CD4-positive, alpha-beta T cell treated with Interferon alpha-2 for 1 hour (primary cell): ENCODE measurements around the gene SCAI.
"Not testable (repeated sequence)": the region's sequence is repeated elsewhere in the genome, so short reads cannot be mapped to it uniquely, and the experiment has no call there.

ENCODE experiments used
- DNase-seq, 2 donors: peaks; one replicate each; pipeline ENCODE4 v3.0.0-alpha.2; 2020 to 2022

The SCAI gene

GRCh38 chr9:125143377-125144090 is at the start of gene SCAI:
Gene SCAI (minus strand): TSS chr9:125143528. CDS start chr9:125143437, 91 bp downstream.
- DNase-seq: peak; percentile 99

GRCh38 chr9:125190361-125190801 is 47.1 kb upstream of the SCAI start:
- DNase-seq: peak in 1 of 2 donors; percentile 21

GRCh38 chr9:125189361-125190289 is 46.3 kb upstream of the SCAI start, which contains the start of gene PPP6C:
Gene PPP6C (minus strand): TSS chr9:125189803. CDS start chr9:125189718, 85 bp downstream.
- peak; percentile 97 for DNase-seq

GRCh38 chr9:125189011-125189360 is 45.7 kb upstream of the SCAI start:
- DNase-seq: peak; percentile 21 to 39

- DNase-seq: no peak
Measured at GRCh38 chr9:125183561-125183960, 40.2 kb upstream of the SCAI start.

- no peak for DNase-seq
Measured at GRCh38 chr9:125183054-125183453, 39.7 kb upstream of the SCAI start.

- DNase-seq: not testable (repeated sequence)
Measured at GRCh38 chr9:125181756-125182155, 38.4 kb upstream of the SCAI start.

GRCh38 chr9:125180876-125181275 is 37.5 kb upstream of the SCAI start:
- no peak for DNase-seq

- DNase-seq: not testable (repeated sequence)
Measured at GRCh38 chr9:125179776-125180175, 36.4 kb upstream of the SCAI start.

GRCh38 chr9:125177888-125178287 is 34.6 kb upstream of the SCAI start:
- DNase-seq: no peak

- DNase-seq: no peak
Measured at GRCh38 chr9:125176636-125177035, 33.3 kb upstream of the SCAI start.

GRCh38 chr9:125172031-125172755 is 28.9 kb upstream of the SCAI start:
- no peak for DNase-seq

GRCh38 chr9:125169895-125170294 is 26.6 kb upstream of the SCAI start:
- DNase-seq: no peak

GRCh38 chr9:125166762-125167161 is 23.4 kb upstream of the SCAI start:
- no peak for DNase-seq

GRCh38 chr9:125162891-125163290 is 19.6 kb upstream of the SCAI start:
- not testable (repeated sequence) for DNase-seq

- DNase-seq: no peak
Measured at GRCh38 chr9:125161284-125161918, 18.1 kb upstream of the SCAI start.

GRCh38 chr9:125160750-125161149 is 17.4 kb upstream of the SCAI start:
- DNase-seq: no peak

- DNase-seq: no peak
Measured at GRCh38 chr9:125156551-125156950, 13.2 kb upstream of the SCAI start.

GRCh38 chr9:125153712-125154367 is 10.5 kb upstream of the SCAI start:
- no peak for DNase-seq

GRCh38 chr9:125151730-125152129 is 8.4 kb upstream of the SCAI start:
- DNase-seq: no peak

GRCh38 chr9:125150349-125151245 is 7.3 kb upstream of the SCAI start:
- DNase-seq: no peak
